HG03139 (cell line): ENCODE data around the gene PAX3.
"Not testable (repeated sequence)": the region's sequence is repeated elsewhere in the genome, so short reads cannot be mapped to it uniquely, and the experiment has no call there.

Experiments used
- ATAC-seq: cut with Tn5 transposase; IDR thresholded peaks from one replicate; pipeline ENCODE4 v1.9.1; 2021; ENCODE audit not compliant: unreplicated experiment

The PAX3 gene

DNA sequence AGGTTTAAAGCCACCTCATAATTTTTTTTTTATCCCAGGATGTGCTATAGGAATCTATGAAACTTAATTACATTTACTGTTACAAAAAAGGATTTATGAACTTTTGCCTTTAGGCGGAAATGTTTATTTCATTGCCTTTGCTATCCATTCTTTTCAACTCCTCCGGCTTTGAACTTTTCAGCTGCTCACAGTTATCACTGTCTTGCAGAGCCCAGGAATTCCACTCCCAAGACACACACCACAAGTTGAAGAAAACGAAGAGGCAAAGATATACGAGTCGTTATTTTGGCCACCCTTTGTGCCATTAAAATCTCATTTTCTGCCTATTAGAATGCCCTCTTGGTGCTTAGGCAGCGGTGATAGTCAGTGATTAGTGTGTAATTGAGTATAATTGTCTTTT, 80.0 kb downstream of the PAX3 start:
- no peak for ATAC-seq

DNA sequence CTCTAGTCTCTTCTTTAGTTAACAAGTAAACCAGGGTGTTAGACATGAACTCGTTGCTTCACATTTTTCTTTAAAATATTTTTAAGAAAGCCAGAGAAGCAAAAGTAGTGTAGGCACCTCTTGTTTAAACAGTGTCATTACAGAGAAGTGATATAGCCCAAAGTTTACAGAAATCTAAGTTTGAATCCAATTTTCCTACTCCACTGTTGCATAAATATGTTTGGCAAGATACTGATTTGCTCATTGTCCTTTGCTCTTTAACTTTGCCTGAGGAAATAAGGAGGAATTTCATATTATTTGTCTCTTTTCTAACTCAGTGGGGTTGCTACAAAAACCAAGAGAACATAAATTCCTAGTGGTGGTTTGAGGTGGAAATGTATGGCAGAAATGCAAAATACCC, 81.1 kb downstream of the PAX3 start:
- ATAC-seq = no peak

DNA sequence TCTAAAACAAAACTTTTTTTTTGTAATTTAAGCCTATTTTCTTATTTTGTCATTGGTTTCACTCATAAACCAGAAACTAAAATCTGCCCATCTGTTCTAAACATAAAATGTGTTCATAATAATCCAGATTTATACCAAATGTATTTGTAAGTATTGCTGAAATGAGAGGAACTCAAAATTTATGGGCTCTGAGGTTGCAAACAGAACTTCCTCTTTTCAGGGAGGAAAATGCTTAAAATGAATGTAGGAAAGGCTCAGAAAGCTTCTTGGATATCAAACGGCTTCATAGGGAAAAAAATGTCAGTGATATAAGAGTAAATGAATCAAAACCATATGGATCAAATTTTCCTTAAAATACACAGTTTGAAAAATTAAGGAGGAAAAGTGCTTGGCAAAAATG, 83.9 kb downstream of the PAX3 start:
- ATAC-seq = no peak

DNA sequence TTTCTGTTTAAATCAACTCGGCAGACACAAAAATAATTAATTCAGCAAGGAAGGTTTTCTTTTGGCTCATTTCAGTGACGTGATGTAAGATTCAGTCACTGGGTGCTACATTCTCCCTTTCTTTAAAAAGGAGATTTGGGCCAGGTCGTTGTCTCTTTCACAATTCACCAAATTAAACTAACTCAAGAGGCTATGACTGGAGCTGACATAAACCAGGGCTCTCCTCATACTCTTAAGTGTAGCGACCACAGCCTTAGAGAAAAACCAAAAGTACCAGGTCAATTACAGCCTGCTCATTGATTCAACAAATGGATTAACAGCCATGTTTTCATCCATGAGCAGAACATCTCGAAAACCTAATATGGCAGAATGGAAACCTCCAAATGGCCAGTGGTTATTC, 85.7 kb downstream of the PAX3 start:
- ATAC-seq = no peak

DNA sequence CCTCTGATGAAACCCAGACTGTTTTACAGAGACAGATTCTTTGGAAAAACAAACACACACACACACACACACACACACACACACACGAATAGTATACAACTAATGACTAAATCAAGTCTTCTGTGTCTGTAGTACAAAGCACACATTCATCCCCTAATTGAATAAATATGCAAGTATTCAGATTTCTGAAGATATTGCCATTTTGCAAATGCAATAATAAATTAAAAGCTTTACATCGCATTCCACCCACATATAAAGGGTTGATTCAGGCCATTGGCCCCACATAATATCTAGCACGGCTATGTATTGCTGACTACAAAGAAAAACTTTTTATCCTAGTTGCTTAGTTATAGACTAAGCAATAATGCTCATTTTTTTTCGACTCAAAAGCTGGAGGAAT, 86.2 kb downstream of the PAX3 start:
- no peak for ATAC-seq

DNA sequence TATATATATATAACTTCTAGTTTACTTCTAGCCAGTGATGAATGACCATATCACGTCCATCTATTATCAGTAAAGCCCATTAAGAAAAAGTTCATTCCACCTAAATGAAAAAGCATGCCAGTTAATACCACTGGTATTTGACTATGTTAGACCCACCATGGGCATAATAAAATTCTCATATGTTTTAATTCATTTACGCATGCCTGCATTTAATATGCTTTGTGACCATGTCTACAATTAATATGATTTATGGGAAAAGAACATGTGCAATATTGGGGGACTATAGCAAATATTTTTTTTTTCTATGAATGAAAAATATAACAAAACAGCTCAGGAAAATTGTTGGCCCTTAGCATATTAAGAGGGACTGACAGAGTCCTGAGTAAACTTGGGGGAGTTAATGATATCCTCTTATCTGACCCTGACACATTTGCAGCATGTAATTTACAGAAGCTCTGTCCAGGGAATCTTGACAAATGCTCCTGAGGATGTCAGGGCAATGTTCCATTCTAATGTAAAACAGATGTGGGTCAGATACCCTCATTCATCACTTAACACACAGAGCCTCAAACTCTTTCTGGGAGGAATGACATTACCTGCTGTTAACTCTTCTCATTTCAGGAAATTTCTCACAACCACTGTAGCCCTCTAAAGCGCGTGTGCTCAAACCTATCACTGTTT, 90.6 kb downstream of the PAX3 start:
- ATAC-seq = no peak

DNA sequence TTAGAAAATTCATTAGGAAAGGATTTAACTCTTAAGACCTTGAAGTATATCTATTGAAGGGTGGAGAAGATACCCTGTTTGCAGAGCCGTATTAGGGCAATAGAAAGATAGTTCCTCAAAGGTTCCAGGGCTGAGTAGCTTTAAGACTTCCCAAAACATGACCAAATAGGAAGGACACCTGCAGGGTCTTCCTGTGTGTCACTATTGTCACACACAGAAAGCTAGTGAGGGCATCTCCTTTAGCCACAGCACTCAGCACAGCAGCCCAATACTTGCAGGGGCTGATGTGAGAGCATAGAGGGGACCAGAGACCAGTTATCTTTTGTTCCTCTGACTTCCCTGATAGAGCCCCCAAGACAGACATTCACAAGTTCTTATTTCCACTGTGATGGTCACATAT, 93.7 kb downstream of the PAX3 start:
- ATAC-seq = no peak

DNA sequence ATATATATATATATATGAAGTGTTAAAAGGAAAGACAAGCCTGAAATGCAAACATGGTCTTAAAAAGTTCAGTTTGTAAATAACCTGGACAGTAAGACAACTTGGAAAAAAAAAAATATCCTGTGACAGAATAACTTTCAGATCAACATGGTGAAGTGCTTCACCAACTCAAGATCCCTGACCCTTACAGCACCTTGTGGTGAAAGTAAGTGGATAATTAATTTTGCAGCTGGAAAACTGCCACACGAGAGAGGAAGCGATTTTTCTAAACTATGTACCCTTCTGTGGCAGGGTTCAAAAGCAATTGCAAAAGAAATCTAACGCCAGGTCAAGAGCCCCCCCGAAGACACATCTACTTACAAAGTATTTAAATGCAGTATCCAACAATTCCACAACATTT, 95.8 kb downstream of the PAX3 start:
- no peak for ATAC-seq

DNA sequence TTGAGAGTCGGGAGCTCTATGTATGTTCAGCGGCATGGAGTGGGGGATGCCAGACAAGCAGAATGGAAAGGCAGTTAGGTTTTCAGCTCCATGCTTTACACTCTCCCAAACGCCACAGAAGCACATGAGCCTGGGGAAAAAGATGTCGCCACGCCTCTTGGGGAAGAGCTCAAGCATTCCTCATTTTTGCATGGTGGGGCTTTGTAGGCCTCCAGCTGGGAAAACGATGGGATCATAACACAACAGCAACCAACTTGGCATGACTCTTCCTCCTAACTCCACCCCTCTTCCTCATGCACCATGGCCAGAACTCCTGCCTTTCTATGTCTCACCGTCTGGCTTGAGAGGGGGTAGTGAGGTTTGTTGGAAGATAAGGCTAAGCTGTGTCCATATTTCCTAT, 102.6 kb downstream of the PAX3 start:
- ATAC-seq = no peak

DNA sequence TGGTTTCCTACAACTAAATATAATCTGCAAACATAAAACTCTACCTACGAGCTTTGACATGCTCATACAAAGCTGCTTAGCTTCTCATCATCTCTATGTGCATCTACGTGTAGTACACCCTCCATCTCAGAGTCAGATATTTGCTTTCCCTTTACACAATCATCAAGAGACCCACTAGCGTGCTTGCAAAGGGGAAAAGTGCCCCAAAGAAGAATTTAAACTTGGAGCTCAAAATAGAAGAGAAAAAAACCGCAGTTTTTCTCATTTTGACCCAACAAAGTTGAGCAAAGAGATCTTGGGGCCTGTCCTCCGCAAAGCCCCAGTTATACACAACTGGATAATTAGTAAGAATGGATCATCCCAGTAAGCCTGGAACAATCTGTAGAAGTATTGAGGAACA, 104.1 kb downstream of the PAX3 start:
- ATAC-seq = no peak

DNA sequence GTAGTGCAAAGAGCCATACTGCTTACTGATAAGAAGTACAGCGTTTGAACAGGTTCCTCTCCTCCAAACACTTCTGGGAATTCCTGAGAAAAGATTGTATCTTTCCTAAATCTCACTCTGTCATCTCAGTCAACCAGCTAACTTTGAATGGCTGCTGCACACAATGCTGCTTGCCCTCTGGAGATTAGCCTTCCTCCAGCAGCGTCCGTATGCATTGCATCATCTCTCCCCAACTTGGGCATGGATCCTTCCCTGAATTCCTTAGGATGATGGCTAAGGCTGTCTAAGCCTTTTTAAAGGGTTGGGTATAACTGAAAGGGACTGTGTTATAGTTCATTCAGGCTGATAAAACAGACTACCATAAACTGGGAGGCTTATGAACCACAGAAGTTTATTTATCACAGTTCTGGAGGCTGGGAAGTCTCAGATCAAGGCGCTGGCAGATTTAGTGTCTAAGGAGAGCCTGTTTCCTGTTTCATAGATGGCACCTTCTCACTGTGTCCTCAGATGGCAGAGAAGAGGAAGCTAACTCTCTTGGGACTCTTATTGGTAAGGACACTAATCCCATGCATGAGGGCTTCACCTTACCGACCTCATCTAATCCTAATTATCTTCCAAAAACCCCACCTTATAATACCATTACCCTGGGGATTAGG, 105.3 kb downstream of the PAX3 start:
- ATAC-seq = no peak

DNA sequence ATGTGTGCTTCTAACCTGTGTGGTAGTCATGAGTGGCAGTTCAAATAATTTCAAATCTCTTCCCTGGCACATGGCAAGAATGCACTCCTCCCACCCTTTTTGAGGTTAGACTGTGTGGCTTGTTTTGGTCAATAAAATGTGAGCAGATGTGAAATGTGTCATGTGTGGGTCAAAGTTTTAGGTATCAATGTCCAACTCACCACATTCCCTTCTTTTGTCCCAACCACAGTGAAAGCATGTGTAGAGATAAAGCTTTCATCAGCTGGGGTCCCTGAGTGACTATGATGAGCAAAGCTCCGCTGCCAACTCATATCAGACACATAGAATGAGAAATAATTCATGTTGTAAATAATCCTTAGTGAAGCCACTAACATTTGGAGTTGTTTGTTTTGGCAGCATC, 118.2 kb downstream of the PAX3 start:
- ATAC-seq = no peak

DNA sequence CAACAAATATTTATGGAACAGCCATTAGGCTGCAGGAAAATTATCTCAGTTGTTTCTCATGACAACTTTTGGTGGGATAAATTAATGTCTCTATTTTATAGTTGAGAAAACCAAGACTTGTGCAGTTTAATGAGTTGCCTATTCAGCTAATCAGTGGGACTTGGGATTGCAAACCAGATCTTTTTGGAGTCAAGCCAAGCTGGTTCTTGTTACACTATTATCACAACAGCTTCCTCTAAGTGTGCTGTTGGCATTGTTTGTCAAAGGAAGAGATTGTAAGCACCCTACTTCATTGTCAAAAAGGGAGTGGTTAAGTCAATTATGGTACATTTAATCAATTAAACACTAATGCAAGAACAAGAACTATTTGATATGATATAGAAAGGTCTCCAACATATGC, 119.2 kb downstream of the PAX3 start:
- ATAC-seq = no peak

DNA sequence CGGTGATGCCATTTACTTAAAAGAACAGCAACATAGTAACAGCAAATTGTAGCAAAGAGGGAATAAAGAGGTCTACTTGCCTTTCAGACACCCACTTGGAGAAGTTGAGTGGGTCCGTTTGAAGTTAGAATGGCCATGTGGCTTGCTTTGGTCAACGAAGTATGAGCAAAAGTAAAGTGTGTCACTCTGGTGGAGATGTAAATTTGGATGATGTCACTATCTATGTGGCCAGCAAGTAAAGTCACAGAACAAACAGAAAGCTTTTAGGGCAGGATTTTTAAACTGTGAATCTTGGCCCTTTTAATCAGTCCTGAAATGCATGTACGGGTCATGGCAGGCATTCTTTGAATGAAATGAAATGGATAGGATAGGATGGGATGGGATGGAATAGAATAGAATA, 120.3 kb downstream of the PAX3 start:
- ATAC-seq = no peak

DNA sequence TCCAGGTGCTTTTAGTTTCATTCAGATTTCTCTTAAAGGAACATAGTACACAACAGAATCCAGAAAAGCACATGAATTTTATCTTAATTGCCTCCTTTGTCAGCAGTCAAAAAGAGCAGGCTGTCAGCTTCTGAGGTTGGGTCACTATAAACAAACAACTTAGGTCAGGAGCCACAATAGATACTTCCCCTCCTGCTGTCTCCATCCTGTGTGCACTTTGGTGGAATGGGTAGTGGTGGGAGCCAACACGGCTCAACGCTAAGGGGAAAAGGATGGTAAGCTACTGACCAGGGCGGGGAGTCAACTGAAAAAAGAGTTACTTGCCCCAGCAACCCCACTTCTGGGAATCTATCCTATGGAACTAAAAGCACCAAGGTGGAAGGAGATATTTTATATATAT, 121.9 kb downstream of the PAX3 start:
- ATAC-seq = no peak

DNA sequence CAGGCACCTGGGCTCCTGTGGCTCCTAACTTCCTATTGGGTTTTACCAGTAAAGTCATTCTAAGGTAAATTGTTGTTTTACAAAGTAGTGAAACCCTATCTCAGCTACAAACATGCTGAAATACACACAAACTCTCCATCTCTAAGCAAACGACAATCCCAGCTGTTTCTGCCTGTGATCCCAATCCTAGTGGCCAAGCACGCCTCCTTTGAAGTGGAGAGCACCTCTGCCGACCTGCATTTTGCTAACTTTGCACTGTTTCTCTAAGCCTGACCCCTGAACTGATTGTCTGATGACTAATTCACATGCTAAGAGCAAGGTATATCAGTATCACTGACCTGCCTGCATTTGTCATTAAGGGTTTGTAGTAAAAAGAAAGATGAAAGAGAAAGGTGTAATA, 124.3 kb downstream of the PAX3 start:
- no peak for ATAC-seq

DNA sequence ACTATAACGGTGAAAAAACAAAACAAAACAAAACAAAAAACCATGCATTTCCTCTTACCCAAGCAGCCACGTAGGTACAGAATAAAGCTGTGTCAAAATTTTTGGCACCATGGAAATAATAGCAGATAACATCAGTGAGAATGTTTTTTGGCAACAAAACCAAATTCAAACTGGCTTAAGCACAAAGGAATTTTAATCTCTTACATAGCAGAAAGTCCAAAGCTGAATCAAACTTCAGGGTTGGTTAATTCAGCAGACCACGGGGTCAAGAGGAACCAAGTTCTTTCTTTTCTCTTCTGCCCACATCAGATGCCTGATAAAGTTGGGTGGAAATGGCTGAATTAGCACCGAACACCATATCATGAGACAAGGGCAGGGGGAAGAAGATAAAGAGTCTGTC, 129.5 kb downstream of the PAX3 start:
- no peak for ATAC-seq

DNA sequence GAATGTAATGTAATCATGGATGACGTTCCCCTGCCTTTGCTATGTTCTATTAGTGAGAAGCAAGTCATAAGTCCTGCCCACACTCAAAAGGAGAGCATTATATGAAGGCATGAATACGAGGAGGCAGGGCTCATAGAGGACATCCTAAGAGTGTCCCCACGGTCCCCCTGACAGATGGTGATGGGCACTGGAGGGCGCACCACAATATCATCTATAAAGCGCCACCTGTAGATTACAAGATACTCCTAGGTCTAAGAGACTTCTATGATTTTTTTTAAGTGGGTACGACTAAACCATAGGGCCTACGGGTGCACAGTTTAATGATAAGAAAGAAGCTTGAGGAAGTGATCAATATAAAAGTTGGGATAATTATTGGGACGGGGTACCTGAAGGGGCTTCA, 131.0 kb downstream of the PAX3 start:
- ATAC-seq = no peak

DNA sequence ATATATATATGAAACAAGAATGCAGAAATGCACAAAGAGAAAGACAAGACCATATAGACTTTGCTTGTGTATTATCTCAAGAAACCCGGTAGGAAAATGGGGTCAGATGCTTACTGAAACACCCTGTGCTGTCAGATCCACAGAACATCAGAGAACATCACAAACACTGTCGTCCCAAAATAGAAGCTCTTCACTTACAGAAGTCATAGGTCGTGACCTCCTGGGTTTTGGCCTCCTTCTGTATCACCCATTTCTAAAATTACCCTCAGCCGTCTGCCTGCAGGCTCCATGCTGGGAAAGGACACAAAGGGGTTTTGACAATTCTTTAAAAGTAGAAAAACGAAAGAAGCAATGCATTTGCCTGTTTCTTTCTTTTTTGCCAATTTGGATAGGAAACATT, 137.9 kb downstream of the PAX3 start:
- ATAC-seq = no peak

DNA sequence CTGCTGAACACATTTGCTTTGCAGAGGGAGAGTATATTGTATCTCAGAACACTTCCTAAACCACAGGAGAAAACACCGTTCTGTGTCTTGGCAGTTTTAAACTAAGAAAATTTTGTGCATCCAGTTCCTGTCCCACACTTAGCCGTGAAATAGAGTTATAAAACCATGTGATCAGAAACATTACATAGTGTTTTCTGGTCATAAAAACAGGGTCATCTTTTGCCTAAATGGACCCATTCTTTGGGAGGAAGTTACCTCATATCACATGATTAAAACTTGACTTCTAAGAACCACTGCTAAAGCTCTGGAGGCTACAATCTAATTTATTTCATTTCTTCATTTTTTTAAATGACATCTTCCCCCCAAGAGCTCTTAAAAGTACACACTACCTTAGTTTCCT, 138.7 kb downstream of the PAX3 start:
- no peak for ATAC-seq

DNA sequence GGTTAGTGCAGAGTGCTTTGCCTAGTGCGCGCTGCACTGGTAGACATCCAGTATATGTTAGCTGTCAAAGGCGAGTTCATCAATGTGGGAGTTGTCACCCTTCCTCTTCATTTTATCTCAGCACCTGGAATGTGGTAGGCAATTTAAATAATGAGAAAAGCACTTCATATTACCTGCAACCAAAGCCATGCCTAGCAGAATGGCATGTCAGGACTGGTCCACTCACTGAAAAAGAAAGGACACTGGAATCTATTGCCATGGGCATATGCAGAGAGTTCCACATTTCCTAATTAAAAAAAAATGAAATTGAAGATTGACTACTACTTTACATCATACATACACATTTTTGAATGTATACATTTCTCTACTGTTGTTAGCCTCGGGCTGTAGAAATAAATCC, 139.6 kb downstream of the PAX3 start:
- ATAC-seq = no peak

DNA sequence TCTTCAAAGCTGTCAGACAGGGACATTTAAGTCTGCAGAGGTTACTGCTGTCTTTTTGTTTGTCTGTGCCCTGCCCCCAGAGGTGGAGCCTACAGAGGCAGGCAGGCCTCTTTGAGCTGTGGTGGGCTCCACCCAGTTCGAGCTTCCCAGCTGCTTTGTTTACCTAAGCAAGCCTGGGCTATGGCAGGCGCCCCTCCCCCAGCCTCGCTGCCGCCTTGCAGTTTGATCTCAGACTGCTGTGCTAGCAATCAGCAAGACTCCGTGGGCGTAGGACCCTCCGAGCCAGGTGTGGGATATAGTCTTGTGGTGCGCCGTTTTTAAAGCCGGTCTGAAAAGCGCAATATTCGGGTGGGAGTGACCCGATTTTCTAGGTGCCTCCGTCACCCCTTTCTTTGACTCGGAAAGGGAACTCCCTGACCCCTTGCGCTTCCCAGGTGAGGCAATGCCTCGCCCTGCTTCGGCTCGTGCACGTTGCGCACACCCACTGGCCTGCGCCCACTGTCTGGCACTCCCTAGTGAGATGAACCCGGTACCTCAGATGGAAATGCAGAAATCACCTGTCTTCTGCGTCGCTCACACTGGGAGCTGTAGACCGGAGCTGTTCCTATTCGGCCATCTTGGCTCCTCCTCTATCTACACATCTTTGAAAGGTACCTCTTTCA, 143.7 kb downstream of the PAX3 start:
- not testable (repeated sequence) for ATAC-seq
